Mesothelial cell of epicardium (in vitro differentiated cells): ENCODE measurements around the gene ADGRD1. TPM values are rescaled to one million over a fixed set of nuclear protein-coding genes. Genes with fewer than 3 reads are reported as not detected.

Experiments used
- DNase-seq, 2 experiments: peaks; one replicate each; pipeline ENCODE4 v3.0.0; 2021; ENCODE audit warnings: low spot score in 2 of 2; ENCODE audit not compliant: unreplicated experiment in 2 of 2
- H3K27ac Mint-ChIP-seq: 2 replicates; pipeline ENCODE4 v1.8.0; 2021; ENCODE audit warnings: mixed read lengths
- H3K27me3 Mint-ChIP-seq: 2 replicates; pipeline ENCODE4 v1.8.0; 2021; ENCODE audit warnings: low read depth, mixed read lengths
- H3K36me3 Mint-ChIP-seq: 2 replicates; pipeline ENCODE4 v1.8.0; 2021; ENCODE audit warnings: mixed read lengths
- H3K4me1 Mint-ChIP-seq: 2 replicates; pipeline ENCODE4 v1.8.0; 2021; ENCODE audit warnings: mixed read lengths
- H3K4me3 Mint-ChIP-seq: 2 replicates; pipeline ENCODE4 v1.8.0; 2021; ENCODE audit warnings: mild to moderate bottlenecking, moderate library complexity, mixed read lengths
- H3K9me3 Mint-ChIP-seq: 2 replicates; pipeline ENCODE4 v1.8.0; 2021; ENCODE audit warnings: mixed read lengths
- CTCF ChIP-seq: fragments of 200-600 bp; sonication (generic); IDR thresholded peaks from one replicate; pipeline ENCODE4 v1.5.0; 2021; ENCODE audit warnings: antibody characterized with exemption; ENCODE audit not compliant: unreplicated experiment
- total RNA-seq: library from RNA; stranded (reverse); gene quantifications from 3 replicates; pipeline ENCODE4 v1.2.1, GENCODE V29; 2021

ADGRD1 gene
- total RNA-seq, 1 donor from 2014 or later: 7.2 TPM

- Mint-ChIP-seq H3K36me3 (no peaks in the 10 kb centered on the region), H3K9me3 (no peaks in the 10 kb centered on the region)
- no peak for TF ChIP-seq CTCF
Measured at GRCh38 chr12:130956009-130956408, 2.3 kb downstream of the ADGRD1 start.

GRCh38 chr12:130956456-130957303, 3.0 kb downstream of the ADGRD1 start:
- no peak for DNase-seq
- H3K27ac Mint-ChIP-seq: no peak overlapping the region
- no peak overlapping the region for H3K4me3 Mint-ChIP-seq
- no peaks in the 10 kb centered on the region for H3K9me3 Mint-ChIP-seq
- TF ChIP-seq CTCF: no peak
- H3K27me3 Mint-ChIP-seq: no peaks in the 10 kb centered on the region
- H3K36me3 Mint-ChIP-seq: no peaks in the 10 kb centered on the region
- peaks cover 31% of the 10 kb centered on the region for H3K4me1 Mint-ChIP-seq

More at GRCh38 chr12:130956009-130956408, 2.3 kb downstream of the ADGRD1 start:
- Mint-ChIP-seq H3K27me3 (no peaks in the 10 kb centered on the region), H3K27ac (no peak overlapping the region), H3K4me1 (peaks cover 34% of the 10 kb centered on the region), H3K4me3 (no peak overlapping the region)
- no peak for DNase-seq

GRCh38 chr12:130957304-130957621, 3.6 kb downstream of the ADGRD1 start:
- no peaks in the 10 kb centered on the region for H3K36me3 Mint-ChIP-seq
- H3K27me3 Mint-ChIP-seq: no peaks in the 10 kb centered on the region
- no peaks in the 10 kb centered on the region for H3K9me3 Mint-ChIP-seq

GRCh38 chr12:130958557-130959140, 4.9 kb downstream of the ADGRD1 start:
- DNase-seq: no peak
- Mint-ChIP-seq H3K4me1 (peaks cover 13% of the 10 kb centered on the region), H3K36me3 (no peaks in the 10 kb centered on the region), H3K4me3 (no peak overlapping the region), H3K27ac (no peak overlapping the region), H3K27me3 (no peaks in the 10 kb centered on the region), H3K9me3 (peaks cover 4% of the 10 kb centered on the region)
- no peak for TF ChIP-seq CTCF

More at GRCh38 chr12:130957304-130957621, 3.6 kb downstream of the ADGRD1 start:
- Mint-ChIP-seq H3K4me1 (peaks cover 27% of the 10 kb centered on the region), H3K27ac (no peak overlapping the region), H3K4me3 (no peak overlapping the region)
- TF ChIP-seq CTCF: no peak
- DNase-seq: no peak

- Mint-ChIP-seq H3K27ac (no peak overlapping the region), H3K36me3 (no peaks in the 10 kb centered on the region), H3K9me3 (peaks cover 4% of the 10 kb centered on the region), H3K4me1 (peaks cover 4% of the 10 kb centered on the region), H3K27me3 (no peaks in the 10 kb centered on the region), H3K4me3 (no peak overlapping the region)
- DNase-seq: no peak
- TF ChIP-seq CTCF: no peak
Measured at GRCh38 chr12:130959632-130960031, 5.9 kb downstream of the ADGRD1 start.
